H1 (cell line): Measurements from ENCODE around the gene MARCHF10. TPM values are rescaled to one million over a fixed set of nuclear protein-coding genes. Genes with fewer than 3 reads are reported as not detected.

Experiments
- ASH2L ChIP-seq: fragments of 200-600, 300-600 bp; sonication (generic); IDR thresholded peaks from one replicate; pipeline ENCODE4 v1.7.1; 2017; ENCODE audit warnings: low read length
- CBX5 ChIP-seq: fragments of 300-800, 300-1000 bp; sonication (generic); IDR thresholded peaks from 2 replicates; pipeline ENCODE4 v1.7.1; 2016; ENCODE audit warnings: antibody characterized with exemption, low read length, low read depth
- FOSL1 ChIP-seq: IDR thresholded peaks from 2 replicates; pipeline ENCODE4 v1.6.1; 2011; ENCODE audit warnings: mild to moderate bottlenecking, low read depth, low read length, moderate library complexity; ENCODE audit not compliant: insufficient read depth
- KDM4A ChIP-seq: IDR thresholded peaks from one replicate; pipeline ENCODE4 v1.7.1; 2012; ENCODE audit warnings: low read depth, mild to moderate bottlenecking, moderate library complexity, low read length, inconsistent platforms; ENCODE audit not compliant: severe bottlenecking
- KDM5A ChIP-seq: fragments of 200-600 bp; IDR thresholded peaks from 2 replicates; pipeline ENCODE4 v1.7.1; 2012; ENCODE audit warnings: mild to moderate bottlenecking, low read length, inconsistent platforms, mixed read lengths
- POLR2A ChIP-seq, 2 experiments: IDR thresholded peaks; 1 replicate in 1 of 2; 2 replicates in 1 of 2; pipeline ENCODE4 v1.6.1; 2011; ENCODE audit warnings: low read depth in 2 of 2, low read length in 2 of 2, mild to moderate bottlenecking in 2 of 2; ENCODE audit errors: control extremely low read depth in 1 of 2
- RAD21 ChIP-seq, 2 experiments: IDR thresholded peaks in 1 of 2; conservative IDR thresholded peaks in 1 of 2; 2 replicates each; pipeline ENCODE4 v1.6.1; 2011; ENCODE audit warnings: low read depth in 2 of 2, low read length in 2 of 2, improper control_type of control experiment in 1 of 2, inconsistent platforms in 1 of 2, mild to moderate bottlenecking in 1 of 2, moderate library complexity in 1 of 2
- polyA plus RNA-seq, 7 experiments: library from polyadenylated mRNA; depleted of rRNA in 3 of 7; stranded (reverse) in 5 of 7; unstranded in 2 of 7; fragments of >200 nt in 5 of 7; fragments of 200-250 nt in 2 of 7; gene quantifications; 1 replicate in 5 of 7; 2 replicates in 1 of 7; 4 replicates in 1 of 7; pipeline versions ENCODE4 v1.2.1 to v1.2.3, GENCODE V29; 2011 to 2013; ENCODE audit warnings: missing spikeins in 2 of 7, mixed read lengths in 2 of 7
- total RNA-seq: library from RNA; stranded (reverse); fragmentation: NEBNext Ultra II Directional; extraction: Animal tissue kit (Norgen Biotek cat#: 25700); gene quantifications from 2 replicates; pipeline ENCODE4 v1.2.1, GENCODE V29; 2021

Gene MARCHF10
- total and polyA plus RNA-seq, 2 of the 8 experiments (the other 6 are each of a cell fraction or from before 2014, with no cell fraction given) = 0.48 to 0.73 TPM

DNA sequence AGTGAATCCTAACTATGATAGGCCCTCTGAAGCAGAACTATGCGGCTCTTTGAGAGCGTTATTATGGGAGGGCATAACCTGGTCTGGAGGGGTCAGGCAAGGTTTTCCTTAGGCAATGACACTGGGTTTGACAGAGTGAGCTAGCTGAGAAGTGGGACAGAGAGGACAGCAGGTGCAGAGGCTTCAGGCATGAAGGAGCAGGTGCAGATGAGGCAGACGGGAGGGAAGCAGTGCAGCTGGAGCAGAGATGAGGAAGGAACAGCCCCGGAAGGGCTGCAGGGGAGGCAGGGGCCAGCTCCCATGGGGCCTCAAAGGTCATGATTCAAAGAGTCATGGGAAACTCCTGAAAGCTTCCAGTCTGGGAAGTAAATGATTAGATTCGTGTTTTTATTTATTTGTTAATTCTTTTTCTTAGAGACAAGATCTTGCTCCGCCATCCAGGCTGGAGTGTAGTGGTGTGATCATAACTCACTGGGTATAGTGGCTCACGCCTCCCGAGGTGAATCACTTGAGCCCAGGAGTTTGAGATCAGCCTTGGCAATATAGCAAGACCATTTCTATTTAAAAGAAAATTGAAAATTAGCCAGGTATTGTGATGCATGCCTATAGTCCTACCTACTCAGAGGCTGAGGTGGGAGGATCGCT, 5.4 kb downstream of the MARCHF10 start (continued):
- TF ChIP-seq KDM5A (no peak), CBX5 (no peak), RAD21 (IDR thresholded peaks at IDR 0.05 in 1 of 2, conservative IDR thresholded peaks at IDR 0.05 in 1 of 2; ENCODE audit: low read depth in 2 of 2, low read length in 2 of 2) (no peak), POLR2A (IDR thresholded peaks at IDR 0.05; ENCODE audit: control extremely low read depth in 1 of 2, low read depth in 2 of 2, low read length in 2 of 2) (no peak), KDM4A (no peak), FOSL1 (no peak), ASH2L (no peak)
